K562 (cell line): ENCODE data around the gene RUNX1. TPM values are rescaled to one million over a fixed set of nuclear protein-coding genes. Genes with fewer than 3 reads are reported as not detected.

Experiments
- DACH1 ChIP-seq: fragments of 450-650 bp; IDR thresholded peaks from 2 replicates; pipeline ENCODE4 v1.6.1; 2018; ENCODE audit not compliant: partially characterized antibody
- GATA2 ChIP-seq: sonication (generic); formaldehyde crosslinking; IDR thresholded peaks from 2 replicates; pipeline ENCODE4 v1.4.0; 2020; ENCODE audit warnings: mild to moderate bottlenecking, missing genetic modification reagents
- KAT8 ChIP-seq: fragments of 450-650 bp; IDR thresholded peaks from 2 replicates; pipeline ENCODE4 v1.6.1; 2016; ENCODE audit warnings: low read depth, mild to moderate bottlenecking
- MTF1 ChIP-seq: fragments of 250-450 bp; sonication (Bioruptor Pico); IDR thresholded peaks from 2 replicates; pipeline ENCODE4 v1.9.0; 2021; ENCODE audit warnings: moderate library complexity, mild to moderate bottlenecking, inconsistent platforms, borderline replicate concordance
- RFX1 ChIP-seq: fragments of 450-650 bp; IDR thresholded peaks from 2 replicates; pipeline ENCODE4 v1.6.1; 2016; ENCODE audit warnings: mild to moderate bottlenecking, moderate library complexity
- SMARCE1 ChIP-seq: fragments of 450-650 bp; IDR thresholded peaks from 2 replicates; pipeline ENCODE4 v1.7.1; 2016; ENCODE audit warnings: mild to moderate bottlenecking
- STAG1 ChIP-seq: sonication (generic); formaldehyde crosslinking; IDR thresholded peaks from 2 replicates; pipeline ENCODE4 v1.5.0; 2020; ENCODE audit warnings: missing genetic modification reagents, borderline replicate concordance
- polyA plus RNA-seq, 8 experiments: library from polyadenylated mRNA; depleted of rRNA in 4 of 8; stranded (reverse) in 5 of 8; unstranded in 3 of 8; fragments of >200 nt; fragmentation: Nextera tagmentation in 2 of 8; fragmentation: Illumina TruSeq in 1 of 8; extraction: Ambion mirVana in 2 of 8; extraction: Trizol in 1 of 8; gene quantifications; 2 replicates each; pipeline versions ENCODE4 v1.2.1 to v1.2.3, GENCODE V29; 2011 to 2014; ENCODE audit warnings: inconsistent platforms in 1 of 8, missing spikeins in 1 of 8
- total RNA-seq, 7 experiments: library from RNA; depleted of rRNA in 6 of 7; stranded (reverse); fragments of >200 nt in 6 of 7; fragmentation: Illumina TruSeq in 2 of 7; extraction: Trizol in 2 of 7; gene quantifications; 2 replicates each; pipeline versions ENCODE4 v1.2.1 to v1.2.3, GENCODE V29; 2011 to 2021; ENCODE audit warnings: low replicate concordance in 1 of 7
- TF ChIP-seq, protein P1 (sequence below): fragments of 450-650 bp; IDR thresholded peaks from 2 replicates; pipeline ENCODE4 v1.6.1; 2016; ENCODE audit warnings: mild to moderate bottlenecking, moderate library complexity
- TF ChIP-seq, protein P2 (sequence below): fragments of 250-450 bp; sonication (Bioruptor Pico); IDR thresholded peaks from 2 replicates; pipeline ENCODE4 v1.5.0; 2021; ENCODE audit warnings: mild to moderate bottlenecking, borderline replicate concordance

Gene RUNX1
- total and polyA plus RNA-seq, 9 of the 15 experiments (the other 6 are each of a cell fraction or from before 2014, with no cell fraction given): 2.2 to 68.6 (median 17.8) TPM

DNA sequence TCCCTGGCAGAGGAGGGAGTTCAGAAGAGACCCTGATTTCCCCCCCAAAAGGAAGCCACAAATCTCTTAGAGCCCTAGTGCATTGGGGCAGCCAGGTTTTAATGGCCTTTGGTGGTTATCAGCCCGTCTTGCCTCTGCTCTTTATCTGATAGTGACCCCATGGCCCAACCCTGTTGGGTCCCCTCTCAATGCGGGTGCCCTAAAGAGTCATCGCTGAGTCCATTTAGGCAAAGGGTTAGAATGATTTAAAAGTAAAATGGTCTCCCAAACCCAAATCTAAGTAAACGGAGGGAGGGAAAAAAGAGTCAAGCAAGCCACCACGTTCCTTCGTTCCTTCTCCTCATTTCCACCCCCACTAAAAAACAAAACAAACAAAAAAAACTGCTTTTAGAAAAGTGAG lies 164.0 kb downstream of the RUNX1 start (continued):
- TF ChIP-seq, protein P1, sequence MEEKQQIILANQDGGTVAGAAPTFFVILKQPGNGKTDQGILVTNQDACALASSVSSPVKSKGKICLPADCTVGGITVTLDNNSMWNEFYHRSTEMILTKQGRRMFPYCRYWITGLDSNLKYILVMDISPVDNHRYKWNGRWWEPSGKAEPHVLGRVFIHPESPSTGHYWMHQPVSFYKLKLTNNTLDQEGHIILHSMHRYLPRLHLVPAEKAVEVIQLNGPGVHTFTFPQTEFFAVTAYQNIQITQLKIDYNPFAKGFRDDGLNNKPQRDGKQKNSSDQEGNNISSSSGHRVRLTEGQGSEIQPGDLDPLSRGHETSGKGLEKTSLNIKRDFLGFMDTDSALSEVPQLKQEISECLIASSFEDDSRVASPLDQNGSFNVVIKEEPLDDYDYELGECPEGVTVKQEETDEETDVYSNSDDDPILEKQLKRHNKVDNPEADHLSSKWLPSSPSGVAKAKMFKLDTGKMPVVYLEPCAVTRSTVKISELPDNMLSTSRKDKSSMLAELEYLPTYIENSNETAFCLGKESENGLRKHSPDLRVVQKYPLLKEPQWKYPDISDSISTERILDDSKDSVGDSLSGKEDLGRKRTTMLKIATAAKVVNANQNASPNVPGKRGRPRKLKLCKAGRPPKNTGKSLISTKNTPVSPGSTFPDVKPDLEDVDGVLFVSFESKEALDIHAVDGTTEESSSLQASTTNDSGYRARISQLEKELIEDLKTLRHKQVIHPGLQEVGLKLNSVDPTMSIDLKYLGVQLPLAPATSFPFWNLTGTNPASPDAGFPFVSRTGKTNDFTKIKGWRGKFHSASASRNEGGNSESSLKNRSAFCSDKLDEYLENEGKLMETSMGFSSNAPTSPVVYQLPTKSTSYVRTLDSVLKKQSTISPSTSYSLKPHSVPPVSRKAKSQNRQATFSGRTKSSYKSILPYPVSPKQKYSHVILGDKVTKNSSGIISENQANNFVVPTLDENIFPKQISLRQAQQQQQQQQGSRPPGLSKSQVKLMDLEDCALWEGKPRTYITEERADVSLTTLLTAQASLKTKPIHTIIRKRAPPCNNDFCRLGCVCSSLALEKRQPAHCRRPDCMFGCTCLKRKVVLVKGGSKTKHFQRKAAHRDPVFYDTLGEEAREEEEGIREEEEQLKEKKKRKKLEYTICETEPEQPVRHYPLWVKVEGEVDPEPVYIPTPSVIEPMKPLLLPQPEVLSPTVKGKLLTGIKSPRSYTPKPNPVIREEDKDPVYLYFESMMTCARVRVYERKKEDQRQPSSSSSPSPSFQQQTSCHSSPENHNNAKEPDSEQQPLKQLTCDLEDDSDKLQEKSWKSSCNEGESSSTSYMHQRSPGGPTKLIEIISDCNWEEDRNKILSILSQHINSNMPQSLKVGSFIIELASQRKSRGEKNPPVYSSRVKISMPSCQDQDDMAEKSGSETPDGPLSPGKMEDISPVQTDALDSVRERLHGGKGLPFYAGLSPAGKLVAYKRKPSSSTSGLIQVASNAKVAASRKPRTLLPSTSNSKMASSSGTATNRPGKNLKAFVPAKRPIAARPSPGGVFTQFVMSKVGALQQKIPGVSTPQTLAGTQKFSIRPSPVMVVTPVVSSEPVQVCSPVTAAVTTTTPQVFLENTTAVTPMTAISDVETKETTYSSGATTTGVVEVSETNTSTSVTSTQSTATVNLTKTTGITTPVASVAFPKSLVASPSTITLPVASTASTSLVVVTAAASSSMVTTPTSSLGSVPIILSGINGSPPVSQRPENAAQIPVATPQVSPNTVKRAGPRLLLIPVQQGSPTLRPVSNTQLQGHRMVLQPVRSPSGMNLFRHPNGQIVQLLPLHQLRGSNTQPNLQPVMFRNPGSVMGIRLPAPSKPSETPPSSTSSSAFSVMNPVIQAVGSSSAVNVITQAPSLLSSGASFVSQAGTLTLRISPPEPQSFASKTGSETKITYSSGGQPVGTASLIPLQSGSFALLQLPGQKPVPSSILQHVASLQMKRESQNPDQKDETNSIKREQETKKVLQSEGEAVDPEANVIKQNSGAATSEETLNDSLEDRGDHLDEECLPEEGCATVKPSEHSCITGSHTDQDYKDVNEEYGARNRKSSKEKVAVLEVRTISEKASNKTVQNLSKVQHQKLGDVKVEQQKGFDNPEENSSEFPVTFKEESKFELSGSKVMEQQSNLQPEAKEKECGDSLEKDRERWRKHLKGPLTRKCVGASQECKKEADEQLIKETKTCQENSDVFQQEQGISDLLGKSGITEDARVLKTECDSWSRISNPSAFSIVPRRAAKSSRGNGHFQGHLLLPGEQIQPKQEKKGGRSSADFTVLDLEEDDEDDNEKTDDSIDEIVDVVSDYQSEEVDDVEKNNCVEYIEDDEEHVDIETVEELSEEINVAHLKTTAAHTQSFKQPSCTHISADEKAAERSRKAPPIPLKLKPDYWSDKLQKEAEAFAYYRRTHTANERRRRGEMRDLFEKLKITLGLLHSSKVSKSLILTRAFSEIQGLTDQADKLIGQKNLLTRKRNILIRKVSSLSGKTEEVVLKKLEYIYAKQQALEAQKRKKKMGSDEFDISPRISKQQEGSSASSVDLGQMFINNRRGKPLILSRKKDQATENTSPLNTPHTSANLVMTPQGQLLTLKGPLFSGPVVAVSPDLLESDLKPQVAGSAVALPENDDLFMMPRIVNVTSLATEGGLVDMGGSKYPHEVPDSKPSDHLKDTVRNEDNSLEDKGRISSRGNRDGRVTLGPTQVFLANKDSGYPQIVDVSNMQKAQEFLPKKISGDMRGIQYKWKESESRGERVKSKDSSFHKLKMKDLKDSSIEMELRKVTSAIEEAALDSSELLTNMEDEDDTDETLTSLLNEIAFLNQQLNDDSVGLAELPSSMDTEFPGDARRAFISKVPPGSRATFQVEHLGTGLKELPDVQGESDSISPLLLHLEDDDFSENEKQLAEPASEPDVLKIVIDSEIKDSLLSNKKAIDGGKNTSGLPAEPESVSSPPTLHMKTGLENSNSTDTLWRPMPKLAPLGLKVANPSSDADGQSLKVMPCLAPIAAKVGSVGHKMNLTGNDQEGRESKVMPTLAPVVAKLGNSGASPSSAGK: 0 out of 2 replicates have a peak, but pooled peaks have one; percentile 13
- TF ChIP-seq KAT8 (no peak), GATA2 (CRISPR knock-in tag) (peak; percentile 13; the same call in 1 of the 2 replicates), MTF1 (CRISPR knock-in tag) (no peak), DACH1 (peak; percentile 52), SMARCE1 (peak; percentile 72; the same call in 1 of the 2 replicates), RFX1 (no peak), STAG1 (CRISPR knock-in tag) (no peak)
- TF ChIP-seq, protein P2, sequence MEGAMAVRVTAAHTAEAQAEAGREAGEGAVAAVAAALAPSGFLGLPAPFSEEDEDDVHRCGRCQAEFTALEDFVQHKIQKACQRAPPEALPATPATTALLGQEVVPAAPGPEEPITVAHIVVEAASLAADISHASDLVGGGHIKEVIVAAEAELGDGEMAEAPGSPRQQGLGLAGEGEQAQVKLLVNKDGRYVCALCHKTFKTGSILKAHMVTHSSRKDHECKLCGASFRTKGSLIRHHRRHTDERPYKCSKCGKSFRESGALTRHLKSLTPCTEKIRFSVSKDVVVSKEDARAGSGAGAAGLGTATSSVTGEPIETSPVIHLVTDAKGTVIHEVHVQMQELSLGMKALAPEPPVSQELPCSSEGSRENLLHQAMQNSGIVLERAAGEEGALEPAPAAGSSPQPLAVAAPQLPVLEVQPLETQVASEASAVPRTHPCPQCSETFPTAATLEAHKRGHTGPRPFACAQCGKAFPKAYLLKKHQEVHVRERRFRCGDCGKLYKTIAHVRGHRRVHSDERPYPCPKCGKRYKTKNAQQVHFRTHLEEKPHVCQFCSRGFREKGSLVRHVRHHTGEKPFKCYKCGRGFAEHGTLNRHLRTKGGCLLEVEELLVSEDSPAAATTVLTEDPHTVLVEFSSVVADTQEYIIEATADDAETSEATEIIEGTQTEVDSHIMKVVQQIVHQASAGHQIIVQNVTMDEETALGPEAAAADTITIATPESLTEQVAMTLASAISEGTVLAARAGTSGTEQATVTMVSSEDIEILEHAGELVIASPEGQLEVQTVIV (CRISPR knock-in tag): no peak
